ENCODE measurements around the gene BNIPL.

- TF ChIP-seq CTCF (IDR thresholded peaks at IDR 0.05): no peak
- no peak for TF ChIP-seq SIN3A (IDR thresholded peaks at IDR 0.05; ENCODE audit: borderline replicate concordance, insufficient read depth, low read depth, low read length)
- no peak for TF ChIP-seq REST (IDR thresholded peaks at IDR 0.05; ENCODE audit: insufficient read depth in 1 of 2, low read depth in 2 of 2, low read length in 1 of 2)
- no peak for TF ChIP-seq POLR2AphosphoS5 (IDR thresholded peaks at IDR 0.05; ENCODE audit: low read depth, low read length)
- TF ChIP-seq TCF7L2 (IDR thresholded peaks at IDR 0.05; ENCODE audit: low read depth, low read length): no peak
These were observed 30.6 kb upstream of the BNIPL start for GRCh38 chr1:151005729-151006319.

Data from Panc1 (cell line).